HepG2 (cell line): ENCODE results near the gene BCL2L2. TPM values are rescaled to one million over a fixed set of nuclear protein-coding genes. Genes with fewer than 3 reads are reported as not detected.

Source experiments
- AKNA ChIP-seq: sonication (generic); formaldehyde crosslinking; IDR thresholded peaks from 2 replicates; pipeline ENCODE4 v1.4.0; 2020; ENCODE audit warnings: missing genetic modification reagents, borderline replicate concordance
- GATAD1 ChIP-seq: IDR thresholded peaks from 2 replicates; pipeline ENCODE4 v1.6.1; 2016; ENCODE audit warnings: missing genetic modification reagents, missing compliant biosample characterization
- NFKB2 ChIP-seq: sonication (generic); formaldehyde crosslinking; IDR thresholded peaks from 2 replicates; pipeline ENCODE4 v1.4.0; 2020; ENCODE audit warnings: missing genetic modification reagents, borderline replicate concordance
- SOX6 ChIP-seq, 2 experiments: fragments of 450-650 bp in 1 of 2; sonication (generic) in 1 of 2; formaldehyde crosslinking in 1 of 2; IDR thresholded peaks; 2 replicates each; pipeline versions ENCODE4 v1.4.0 to v1.6.1; 2017 to 2020; ENCODE audit warnings: antibody characterized with exemption in 1 of 2, mild to moderate bottlenecking in 1 of 2, missing genetic modification reagents in 1 of 2
- ZBED4 ChIP-seq: sonication (generic); formaldehyde crosslinking; IDR thresholded peaks from 2 replicates; pipeline ENCODE4 v1.4.0; 2020; ENCODE audit warnings: missing genetic modification reagents, borderline replicate concordance
- ZNF274 ChIP-seq: sonication (generic); formaldehyde crosslinking; IDR thresholded peaks from 2 replicates; pipeline ENCODE4 v1.5.1; 2020; ENCODE audit warnings: mild to moderate bottlenecking, missing genetic modification reagents
- ZNF318 ChIP-seq: sonication (generic); formaldehyde crosslinking; IDR thresholded peaks from 2 replicates; pipeline ENCODE4 v1.4.0; 2020; ENCODE audit warnings: mild to moderate bottlenecking, missing genetic modification reagents
- ZNF543 ChIP-seq: sonication (generic); formaldehyde crosslinking; IDR thresholded peaks from 2 replicates; pipeline ENCODE4 v1.4.0; 2020; ENCODE audit warnings: mild to moderate bottlenecking, missing genetic modification reagents
- ZNF549 ChIP-seq: sonication (generic); formaldehyde crosslinking; IDR thresholded peaks from 2 replicates; pipeline ENCODE4 v1.5.0; 2020; ENCODE audit warnings: missing genetic modification reagents
- polyA plus RNA-seq, 8 experiments: library from polyadenylated mRNA; depleted of rRNA in 3 of 8; stranded (reverse) in 7 of 8; unstranded in 1 of 8; fragments of >200 nt; fragmentation: Illumina TruSeq in 4 of 8; extraction: Trizol in 4 of 8; gene quantifications; 2 replicates each; pipeline versions ENCODE4 v1.2.1 to v1.2.3, GENCODE V29; 2011 to 2016; ENCODE audit warnings: low read depth in 4 of 8, missing spikeins in 1 of 8, mixed read lengths in 1 of 8; ENCODE audit not compliant: insufficient read depth in 1 of 8
- total RNA-seq, 5 experiments: library from RNA; depleted of rRNA; stranded (reverse); fragments of >200 nt; fragmentation: Illumina TruSeq; extraction: Trizol; gene quantifications; 2 replicates each; pipeline ENCODE4 v1.2.3, GENCODE V29; 2016; ENCODE audit warnings: low read depth in 1 of 5

BCL2L2 gene
- total and polyA plus RNA-seq, 2 of the 13 experiments (the other 11 are each of a cell fraction or from before 2014, with no cell fraction given): 28.1 to 49.8 TPM

- TF ChIP-seq ZNF318 (CRISPR knock-in tag) (no peak; the same call in 1 of the 2 replicates), AKNA (CRISPR knock-in tag) (peak; percentile 36; the same call in 1 of the 2 replicates), ZNF274 (CRISPR knock-in tag) (no peak), ZNF549 (CRISPR knock-in tag) (0 out of 2 replicates have a peak, but pooled peaks have one; percentile 56), ZNF543 (CRISPR knock-in tag) (no peak), GATAD1 (CRISPR knock-in tag) (0 out of 2 replicates have a peak, but pooled peaks have one; percentile 36), NFKB2 (peak; percentile 60; the same call in 1 of the 2 replicates), SOX6 (IDR thresholded peaks at IDR 0.05) (no peak), SOX6 (CRISPR knock-in tag; IDR thresholded peaks at IDR 0.05) (peak; percentile 57; the same call in 1 of the 2 replicates), ZBED4 (no peak)
Observed at GRCh38 chr14:23294734-23295561, 11.7 kb upstream of the BCL2L2 start (continued).
